ENCODE measurements around the gene ZBTB47.

GRCh38 chr3:42666577-42666998 is 13.1 kb downstream of the ZBTB47 start:
- TF ChIP-seq, protein P1, sequence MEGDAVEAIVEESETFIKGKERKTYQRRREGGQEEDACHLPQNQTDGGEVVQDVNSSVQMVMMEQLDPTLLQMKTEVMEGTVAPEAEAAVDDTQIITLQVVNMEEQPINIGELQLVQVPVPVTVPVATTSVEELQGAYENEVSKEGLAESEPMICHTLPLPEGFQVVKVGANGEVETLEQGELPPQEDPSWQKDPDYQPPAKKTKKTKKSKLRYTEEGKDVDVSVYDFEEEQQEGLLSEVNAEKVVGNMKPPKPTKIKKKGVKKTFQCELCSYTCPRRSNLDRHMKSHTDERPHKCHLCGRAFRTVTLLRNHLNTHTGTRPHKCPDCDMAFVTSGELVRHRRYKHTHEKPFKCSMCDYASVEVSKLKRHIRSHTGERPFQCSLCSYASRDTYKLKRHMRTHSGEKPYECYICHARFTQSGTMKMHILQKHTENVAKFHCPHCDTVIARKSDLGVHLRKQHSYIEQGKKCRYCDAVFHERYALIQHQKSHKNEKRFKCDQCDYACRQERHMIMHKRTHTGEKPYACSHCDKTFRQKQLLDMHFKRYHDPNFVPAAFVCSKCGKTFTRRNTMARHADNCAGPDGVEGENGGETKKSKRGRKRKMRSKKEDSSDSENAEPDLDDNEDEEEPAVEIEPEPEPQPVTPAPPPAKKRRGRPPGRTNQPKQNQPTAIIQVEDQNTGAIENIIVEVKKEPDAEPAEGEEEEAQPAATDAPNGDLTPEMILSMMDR (conservative IDR thresholded peaks at IDR 0.05; ENCODE audit: low read depth in 2 of 2) = no peak
- TF ChIP-seq POLR2AphosphoS5 (IDR thresholded peaks at IDR 0.05; ENCODE audit: low read depth) (no peak), EZH2phosphoT487 (IDR thresholded peaks at IDR 0.05; ENCODE audit: unreplicated experiment) (no peak), CREB1 (CRISPR knock-in tag; IDR thresholded peaks at IDR 0.05; ENCODE audit: low read depth) (no peak), STAT1 (IDR thresholded peaks at IDR 0.05; ENCODE audit: unreplicated experiment) (no peak), EZH2 (IDR thresholded peaks at IDR 0.05; ENCODE audit: low read depth, unreplicated experiment) (no peak), JUNB (IDR thresholded peaks at IDR 0.05; ENCODE audit: unreplicated experiment) (no peak), REST (IDR thresholded peaks at IDR 0.05; ENCODE audit: unreplicated experiment) (no peak), NANOG (IDR thresholded peaks at IDR 0.05; ENCODE audit: borderline replicate concordance) (no peak)
